HG03354 (cell line): ENCODE measurements around the gene BCR.

Experiments used
- ATAC-seq: cut with Tn5 transposase; IDR thresholded peaks from one replicate; pipeline ENCODE4 v1.9.1; 2021; ENCODE audit warnings: mild to moderate bottlenecking; ENCODE audit not compliant: unreplicated experiment, poor library complexity, severe bottlenecking

BCR gene

DNA sequence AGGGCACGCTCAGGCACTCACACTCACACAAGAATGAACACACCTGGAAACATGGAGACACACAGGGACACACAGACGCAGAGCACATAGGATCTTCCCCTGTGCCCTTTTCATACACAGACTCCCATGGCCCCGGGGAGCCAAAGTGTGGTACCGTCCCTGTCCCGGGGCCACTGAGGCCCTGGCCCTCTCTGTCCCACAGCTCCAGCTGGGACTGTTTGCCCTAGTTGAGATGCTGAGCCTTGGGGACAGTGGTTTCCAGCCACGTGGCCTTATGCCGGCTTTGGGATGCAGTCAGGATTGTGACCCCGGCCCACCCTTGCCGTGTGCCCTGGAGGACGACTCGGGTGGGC, 100.7 kb downstream of the BCR start:
- no peak for ATAC-seq

DNA sequence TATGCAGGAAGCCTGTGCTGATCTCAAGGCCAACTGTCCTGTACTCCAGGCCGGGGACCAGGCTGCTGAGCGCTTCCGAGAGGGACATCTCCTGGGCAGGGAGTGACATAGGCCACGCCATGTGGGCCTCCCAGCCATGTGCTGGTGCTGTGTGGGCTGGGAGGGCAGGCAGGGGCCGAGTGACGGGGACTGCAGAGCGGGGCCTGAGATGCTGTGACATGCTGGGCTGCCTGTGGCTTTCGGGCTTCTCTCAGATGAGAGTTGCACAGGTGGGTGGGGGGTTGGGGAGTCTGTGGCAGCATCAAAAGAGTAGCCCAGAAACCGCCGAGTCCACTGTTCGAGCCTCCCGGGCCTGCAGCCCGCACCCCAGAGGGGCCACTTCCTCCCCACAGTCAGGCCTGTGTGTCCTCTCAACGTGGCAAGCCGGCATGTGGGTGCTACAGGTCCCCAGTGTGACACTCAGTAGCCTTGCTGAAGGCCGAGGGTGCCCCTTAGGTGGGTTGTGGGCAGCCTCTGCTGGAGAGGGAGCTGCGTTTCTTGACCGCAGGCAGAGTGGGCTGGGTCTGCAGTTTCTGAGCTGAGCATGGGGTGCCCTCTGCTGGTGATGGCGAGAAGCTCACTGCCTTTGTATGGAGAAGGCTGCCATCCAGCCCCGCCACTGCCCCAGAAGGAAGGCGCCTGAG, 101.2 kb downstream of the BCR start:
- ATAC-seq: no peak

DNA sequence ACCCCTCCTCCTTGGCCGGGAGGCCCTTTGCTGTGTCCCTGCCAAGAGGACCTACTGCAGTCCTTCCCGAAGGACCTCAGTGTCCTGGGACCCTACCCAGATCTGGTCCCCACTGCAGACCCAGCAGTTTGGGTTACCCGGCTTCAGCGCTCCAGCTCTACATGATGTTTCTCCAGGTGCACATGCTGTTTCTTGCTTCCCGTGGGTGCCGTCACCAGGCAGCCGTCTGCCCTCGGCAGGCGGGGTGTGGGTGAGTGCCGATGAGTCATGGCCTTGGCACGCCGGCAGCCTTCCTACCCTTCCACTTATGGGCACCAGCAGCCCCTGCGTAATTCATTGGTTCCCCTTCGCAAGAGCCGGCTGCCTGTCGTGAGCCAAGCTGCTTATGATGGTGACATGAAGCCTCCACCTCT, 101.8 kb downstream of the BCR start:
- ATAC-seq: no peak

DNA sequence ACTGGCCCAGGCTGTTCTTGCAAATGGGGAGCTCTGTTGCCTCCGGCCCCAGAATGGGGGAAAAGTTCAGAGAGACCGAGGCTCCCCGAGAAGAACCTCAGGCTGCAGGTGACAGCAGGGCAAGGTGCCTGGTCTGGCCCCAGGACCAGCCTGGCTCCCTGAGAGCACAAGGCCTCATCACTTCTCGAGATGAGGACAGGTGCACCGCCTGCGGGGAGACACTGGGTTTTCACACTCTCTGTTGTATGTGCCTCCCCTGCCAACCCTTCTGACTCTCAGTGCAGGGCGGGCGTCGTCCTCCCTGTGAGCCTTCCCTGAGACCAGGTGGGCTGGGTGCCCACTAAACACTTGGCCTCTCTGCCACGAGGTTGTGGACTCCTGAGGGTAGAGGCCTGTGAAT, 102.2 kb downstream of the BCR start:
- ATAC-seq: no peak

DNA sequence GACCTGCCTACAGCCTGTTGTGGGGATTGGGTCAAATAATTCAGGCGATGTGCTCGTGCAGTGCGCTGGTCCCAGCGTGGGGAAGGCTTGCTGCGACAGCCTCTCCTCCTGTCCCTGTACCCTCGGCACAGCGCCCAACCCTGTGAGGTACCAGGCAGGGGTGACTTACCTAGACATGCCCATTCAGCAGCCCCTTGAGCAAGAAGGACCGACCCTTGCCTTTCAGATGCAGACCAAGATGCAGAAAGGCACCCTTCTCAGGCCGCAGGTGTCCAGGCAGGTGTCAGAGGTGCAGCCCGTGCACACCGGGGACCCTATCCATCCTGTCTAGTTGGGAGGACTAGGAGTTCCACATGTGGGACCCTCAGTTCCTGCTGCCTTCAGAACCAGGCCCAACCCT, 102.7 kb downstream of the BCR start:
- no peak for ATAC-seq

DNA sequence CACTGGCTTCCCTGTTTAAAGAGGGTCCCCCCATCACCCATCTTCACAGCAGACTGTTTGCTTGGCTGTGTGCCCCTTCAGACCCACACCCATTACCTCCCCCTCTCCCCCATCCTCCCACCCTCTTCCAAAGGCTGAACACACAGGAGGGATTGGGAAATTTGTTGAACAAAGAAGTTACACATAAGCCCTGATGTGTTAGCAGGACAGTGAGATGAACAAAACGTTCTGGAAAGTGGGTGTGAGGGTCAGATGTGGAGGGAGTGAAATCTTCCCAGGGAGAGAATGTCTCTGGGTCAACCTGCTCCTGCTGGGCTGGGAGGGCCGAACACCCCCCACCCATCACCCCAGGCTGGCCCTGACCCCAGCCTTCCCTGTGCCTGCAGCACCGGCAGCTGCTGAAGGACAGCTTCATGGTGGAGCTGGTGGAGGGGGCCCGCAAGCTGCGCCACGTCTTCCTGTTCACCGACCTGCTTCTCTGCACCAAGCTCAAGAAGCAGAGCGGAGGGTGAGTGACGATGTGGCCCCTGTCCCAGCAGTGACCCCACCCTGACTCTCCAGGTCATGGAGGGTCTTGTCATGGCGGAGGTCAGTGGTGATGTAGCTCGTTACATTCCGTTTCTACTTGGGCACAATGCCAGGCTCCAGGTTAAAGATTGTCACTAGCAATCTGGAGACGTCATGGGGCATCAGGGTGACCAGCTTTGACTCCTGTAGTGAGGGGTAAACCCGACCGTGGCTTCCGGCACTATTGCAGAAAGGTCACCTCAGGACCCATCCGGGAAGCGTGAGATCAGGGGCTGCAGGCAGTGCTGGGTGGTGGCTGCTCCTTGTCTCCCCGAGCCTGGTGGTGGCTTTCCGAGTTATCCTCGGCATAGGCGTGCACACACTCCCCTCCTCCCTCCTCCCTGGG, 103.5 kb downstream of the BCR start:
- ATAC-seq: no peak

DNA sequence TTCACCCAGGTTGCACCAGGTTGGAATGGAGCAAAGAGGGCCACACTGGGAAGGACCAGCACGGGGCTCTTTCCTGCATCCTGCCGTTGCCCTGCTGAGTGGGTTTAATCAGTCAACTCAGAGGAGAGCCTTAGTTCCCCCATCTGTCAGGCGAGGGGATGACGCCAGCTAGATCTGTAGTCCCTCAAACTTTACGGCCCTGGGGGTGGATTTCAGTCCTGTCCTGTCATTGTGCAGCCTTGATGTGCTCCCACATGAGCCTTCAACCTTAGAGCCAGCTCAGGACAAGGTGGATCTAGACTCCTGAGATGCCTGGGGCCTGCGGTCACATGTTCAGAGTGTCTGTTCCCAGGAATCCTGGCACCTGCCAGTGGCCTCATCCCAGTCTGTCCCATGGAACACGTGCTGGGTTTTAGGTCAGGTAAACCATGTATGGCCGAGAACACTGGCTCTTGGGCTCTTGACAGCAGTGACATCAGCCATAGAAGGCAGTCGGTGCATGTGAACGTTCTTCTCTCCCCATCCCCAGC, 104.3 kb downstream of the BCR start:
- no peak for ATAC-seq

DNA sequence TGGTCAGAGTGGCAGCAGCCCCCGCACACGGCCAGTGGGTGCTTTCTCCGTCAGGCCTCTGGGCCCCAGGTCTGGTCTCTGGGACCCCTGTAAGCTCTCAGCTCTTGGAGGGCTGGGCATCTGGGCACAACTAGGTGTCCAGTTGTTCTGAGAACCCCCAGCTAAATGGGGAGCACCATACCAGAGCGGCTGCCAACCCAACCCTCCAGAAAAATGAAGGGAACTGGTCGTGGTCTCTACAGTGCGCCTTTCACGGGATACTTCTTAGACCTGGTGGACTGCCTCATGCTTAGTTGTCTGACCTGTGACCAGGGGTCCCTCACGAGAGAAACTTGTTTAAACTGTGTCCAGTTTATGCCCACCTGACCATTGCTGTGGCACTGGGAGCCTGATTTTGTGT, 104.9 kb downstream of the BCR start:
- no peak for ATAC-seq

DNA sequence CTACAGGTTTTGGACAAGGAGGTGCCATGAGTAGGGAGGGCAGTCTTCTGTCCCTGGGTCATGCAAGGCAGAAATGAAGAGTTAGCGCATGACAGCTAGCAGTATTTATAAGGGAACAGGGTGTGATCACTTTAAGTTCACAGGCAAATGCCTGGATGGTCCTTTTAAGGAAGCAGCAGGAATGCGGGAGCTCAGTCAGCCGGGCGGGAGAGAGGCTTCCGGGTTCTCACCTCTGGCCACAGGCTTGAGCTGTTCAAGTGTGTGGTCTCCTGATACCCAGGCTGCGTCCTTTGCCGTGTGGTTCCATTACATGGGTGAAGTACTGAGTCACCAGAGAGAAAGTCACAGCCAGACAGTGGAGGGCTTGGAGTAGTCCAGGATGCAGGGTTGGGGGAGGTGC, 105.4 kb downstream of the BCR start:
- no peak for ATAC-seq

DNA sequence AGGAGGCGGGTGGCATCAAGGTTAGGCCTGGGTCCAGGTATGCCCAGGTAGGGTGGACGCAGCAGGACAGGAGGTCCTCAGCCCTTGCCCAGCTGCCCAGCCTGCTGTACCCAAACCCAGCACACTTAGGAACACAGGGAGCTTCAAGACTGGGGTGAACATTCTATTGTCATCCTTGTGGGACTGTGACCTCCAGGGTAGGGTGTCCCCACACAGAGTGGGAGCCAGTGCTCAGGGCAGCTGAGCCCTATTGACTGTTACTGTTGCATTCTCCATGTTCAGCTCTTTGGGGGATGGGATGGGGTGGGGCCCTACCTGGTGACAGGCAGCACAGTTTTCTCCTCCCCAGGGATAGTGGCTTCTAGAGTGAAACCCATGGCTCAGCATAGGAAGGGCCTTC, 106.0 kb downstream of the BCR start:
- ATAC-seq: no peak

DNA sequence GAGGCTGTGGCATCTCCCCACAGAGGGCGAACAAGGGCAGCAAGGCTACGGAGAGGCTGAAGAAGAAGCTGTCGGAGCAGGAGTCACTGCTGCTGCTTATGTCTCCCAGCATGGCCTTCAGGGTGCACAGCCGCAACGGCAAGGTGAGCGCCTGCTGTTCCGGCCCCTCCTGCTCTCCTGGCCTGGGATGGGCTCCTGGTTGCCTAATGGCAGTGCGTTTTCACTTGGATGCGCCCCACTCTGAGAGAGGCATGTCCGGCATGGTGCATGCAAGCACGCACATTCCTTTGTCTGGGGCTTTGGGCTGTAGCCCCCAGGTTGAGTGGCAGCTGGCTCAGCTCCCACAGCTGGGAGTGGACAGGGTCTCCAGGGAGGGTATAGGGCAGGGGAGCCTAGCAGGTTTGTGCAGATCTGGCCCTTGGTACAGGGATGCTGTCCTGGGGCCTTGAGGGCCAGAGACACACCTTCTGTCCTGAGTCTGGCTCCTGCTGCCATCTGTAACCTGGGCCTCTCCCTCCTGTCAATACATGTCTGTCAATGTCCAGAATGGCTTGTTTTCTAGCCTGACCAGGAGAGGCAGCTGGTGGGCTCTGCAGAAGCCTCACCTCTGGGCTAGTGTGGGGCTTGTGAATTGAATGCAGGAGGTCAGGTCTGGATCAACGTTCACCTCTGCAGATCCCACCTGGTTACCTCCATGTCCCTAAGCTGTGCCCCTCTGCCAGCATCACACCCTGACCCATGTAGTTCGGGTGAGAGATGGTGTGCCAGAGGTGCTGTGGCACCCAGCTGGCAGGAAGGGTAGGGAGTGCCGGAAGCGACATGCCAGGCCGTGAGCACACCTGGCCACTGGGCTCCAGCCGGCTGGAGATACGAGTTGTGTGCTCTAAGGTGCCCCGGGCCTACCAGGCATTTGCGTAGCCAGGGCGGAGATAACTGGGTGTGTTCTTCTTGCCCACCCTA, 107.1 kb downstream of the BCR start:
- no peak for ATAC-seq

DNA sequence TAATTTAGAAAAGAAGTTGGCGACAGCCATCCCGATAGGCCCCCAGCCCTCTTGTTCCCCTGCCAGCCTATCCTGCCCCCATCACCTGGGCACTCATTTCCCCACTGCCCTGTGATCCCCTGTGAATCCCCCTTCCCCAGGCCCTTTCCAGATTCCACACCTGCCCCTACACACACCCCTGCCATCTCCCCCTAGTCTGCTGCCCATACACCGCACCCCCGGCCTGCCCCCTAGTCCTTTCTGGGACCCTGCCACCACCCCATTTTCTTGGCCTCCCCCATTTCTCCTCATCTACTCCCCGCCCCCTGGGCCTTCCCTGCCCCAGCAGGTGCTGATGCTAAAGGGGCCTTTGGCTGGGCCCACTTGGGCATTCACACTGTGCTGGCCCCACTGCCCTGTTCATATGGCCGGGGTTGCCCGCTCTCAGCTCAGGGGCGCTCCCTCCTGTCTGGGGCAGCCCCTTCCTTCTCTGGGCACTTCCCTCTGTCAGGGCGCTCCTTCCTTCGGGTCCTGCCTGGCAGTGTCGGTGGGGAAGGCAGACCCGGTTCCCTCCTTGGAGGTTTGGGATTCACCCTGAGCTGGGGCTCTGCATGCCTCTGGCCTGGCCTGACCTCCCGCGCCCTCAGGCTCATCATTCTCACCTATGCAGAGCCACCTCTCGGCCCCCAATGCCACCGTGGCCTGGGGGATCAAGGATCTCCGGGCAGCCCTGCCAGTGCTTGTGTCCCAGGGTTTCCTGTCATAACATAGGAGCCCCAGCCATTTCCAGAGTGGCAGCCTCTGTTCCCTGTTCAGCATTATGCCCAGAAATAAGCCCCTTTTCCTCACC, 108.2 kb downstream of the BCR start:
- ATAC-seq: no peak

DNA sequence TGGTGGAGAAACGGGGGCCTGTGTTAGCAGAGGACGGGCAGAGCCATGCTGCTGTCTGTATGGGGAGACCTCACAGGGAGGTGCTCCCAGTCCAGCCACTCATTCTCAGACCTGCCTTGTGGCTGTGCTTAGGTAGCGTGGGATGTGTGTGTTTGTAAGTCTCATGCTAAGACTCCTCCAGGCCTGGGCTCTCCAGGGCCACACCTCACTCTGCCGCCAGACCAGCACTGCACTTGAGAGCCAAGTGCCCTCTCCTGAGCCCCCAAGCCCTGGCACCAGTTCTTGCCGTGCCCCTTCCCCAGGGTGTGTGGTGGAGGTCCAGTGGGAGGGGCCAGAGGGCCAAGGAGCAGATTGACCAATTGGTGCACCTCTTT, 108.8 kb downstream of the BCR start:
- no peak for ATAC-seq

DNA sequence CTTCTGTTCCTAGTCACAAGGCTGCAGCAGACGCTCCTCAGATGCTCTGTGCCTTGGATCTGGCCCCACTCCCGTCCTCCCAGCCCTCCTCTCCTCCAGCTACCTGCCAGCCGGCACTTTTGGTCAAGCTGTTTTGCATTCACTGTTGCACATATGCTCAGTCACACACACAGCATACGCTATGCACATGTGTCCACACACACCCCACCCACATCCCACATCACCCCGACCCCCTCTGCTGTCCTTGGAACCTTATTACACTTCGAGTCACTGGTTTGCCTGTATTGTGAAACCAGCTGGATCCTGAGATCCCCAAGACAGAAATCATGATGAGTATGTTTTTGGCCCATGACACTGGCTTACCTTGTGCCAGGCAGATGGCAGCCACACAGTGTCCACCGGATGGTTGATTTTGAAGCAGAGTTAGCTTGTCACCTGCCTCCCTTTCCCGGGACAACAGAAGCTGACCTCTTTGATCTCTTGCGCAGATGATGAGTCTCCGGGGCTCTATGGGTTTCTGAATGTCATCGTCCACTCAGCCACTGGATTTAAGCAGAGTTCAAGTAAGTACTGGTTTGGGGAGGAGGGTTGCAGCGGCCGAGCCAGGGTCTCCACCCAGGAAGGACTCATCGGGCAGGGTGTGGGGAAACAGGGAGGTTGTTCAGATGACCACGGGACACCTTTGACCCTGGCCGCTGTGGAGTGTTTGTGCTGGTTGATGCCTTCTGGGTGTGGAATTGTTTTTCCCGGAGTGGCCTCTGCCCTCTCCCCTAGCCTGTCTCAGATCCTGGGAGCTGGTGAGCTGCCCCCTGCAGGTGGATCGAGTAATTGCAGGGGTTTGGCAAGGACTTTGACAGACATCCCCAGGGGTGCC, 109.8 kb downstream of the BCR start:
- ATAC-seq: no peak

DNA sequence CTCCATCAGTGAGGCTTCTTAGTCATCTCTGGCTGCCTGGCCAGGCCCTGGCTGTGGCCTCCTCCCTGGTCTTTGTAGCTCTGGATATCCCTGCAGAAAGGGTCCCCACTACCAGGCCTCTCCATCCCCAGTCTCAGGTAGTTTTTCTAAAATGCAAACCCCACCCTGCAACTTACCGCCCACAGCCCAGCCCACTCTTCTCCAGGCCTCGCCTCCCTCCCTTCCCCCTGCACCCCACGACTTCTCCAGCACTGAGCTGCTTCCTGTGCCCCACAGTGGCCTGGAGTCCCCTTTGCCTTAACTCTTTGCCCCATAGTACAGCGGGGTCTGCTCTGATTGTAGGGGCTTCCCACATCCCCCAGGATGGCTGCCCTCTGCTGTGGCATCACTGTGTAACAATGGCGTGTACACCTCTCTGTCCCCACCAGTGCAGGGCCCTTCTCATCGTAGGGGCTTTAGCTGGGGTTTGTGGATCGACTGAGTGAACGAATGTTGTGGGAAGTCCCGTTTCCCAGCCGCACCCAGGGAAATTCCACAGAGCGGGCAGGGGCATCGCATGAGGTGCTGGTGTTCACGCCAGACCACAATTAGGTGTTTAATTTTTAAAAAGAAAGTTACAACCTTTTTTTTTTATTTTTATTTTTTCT, 111.6 kb downstream of the BCR start:
- no peak for ATAC-seq

DNA sequence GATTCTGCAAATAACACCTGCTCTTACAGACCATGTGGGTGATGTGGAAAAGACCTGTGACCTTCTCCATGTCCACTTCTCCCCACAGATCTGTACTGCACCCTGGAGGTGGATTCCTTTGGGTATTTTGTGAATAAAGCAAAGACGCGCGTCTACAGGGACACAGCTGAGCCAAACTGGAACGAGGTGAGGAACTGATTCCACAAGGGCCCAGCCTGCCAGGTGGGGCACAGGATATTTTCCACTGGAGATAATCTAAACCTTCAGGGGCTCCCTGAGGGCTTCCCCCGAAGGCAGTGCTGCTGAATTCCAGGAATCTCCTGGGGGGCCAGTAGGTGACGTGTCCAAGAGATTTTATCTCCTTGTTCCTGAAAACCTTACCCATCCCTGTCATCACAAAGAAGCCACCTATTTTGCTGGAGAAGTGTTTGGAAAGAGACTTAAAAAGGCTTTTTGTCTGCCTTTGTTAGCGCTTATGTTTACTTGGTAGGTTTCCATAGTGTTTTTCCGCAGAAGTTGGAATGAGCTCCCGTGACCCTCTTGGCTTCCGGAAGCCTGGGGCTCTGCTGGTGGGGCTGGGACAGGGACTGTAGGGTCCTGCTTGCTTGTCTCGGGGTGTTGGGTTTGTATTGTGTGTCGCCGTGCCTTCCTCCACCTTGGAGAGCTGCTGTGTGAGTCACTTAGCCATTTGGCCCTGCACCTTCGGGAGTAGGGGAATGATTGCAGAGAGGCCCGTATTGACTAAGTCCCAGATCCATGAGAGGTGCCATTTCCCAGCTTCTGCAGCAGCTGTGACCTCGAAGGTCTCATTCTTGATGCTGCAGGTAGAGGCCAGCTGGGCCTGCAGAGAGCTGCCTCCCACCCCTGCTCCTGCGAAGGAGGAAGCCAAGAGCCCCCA, 112.4 kb downstream of the BCR start:
- ATAC-seq: no peak

DNA sequence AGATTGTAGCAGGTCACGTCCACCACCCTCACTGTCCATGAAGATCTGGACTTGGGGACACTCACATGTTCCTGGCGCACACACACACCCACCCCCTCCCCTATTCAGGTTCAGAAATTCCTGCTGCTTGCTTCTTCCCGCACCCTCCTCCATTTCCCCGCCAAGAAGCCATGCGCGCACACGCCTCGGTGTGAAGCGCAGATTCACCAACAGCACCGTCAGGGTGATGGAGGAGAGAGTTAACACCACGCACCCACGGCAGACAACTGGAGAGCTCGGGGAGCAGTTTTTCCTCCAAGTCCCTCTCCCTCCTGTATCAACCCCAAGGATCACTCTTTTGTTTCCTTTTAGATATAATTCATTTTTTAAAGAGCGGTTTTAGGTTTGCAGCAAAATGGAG, 113.4 kb downstream of the BCR start:
- ATAC-seq: no peak
